HG03565 (cell line): Measurements from ENCODE around the gene HAGHL.
"Not testable (repeated sequence)": the region's sequence is repeated elsewhere in the genome, so short reads cannot be mapped to it uniquely, and the experiment has no call there.

Source experiments
- ATAC-seq: cut with Tn5 transposase; IDR thresholded peaks from one replicate; pipeline ENCODE4 v1.9.1; 2021; ENCODE audit warnings: mild to moderate bottlenecking, moderate library complexity; ENCODE audit not compliant: unreplicated experiment

HAGHL gene

DNA sequence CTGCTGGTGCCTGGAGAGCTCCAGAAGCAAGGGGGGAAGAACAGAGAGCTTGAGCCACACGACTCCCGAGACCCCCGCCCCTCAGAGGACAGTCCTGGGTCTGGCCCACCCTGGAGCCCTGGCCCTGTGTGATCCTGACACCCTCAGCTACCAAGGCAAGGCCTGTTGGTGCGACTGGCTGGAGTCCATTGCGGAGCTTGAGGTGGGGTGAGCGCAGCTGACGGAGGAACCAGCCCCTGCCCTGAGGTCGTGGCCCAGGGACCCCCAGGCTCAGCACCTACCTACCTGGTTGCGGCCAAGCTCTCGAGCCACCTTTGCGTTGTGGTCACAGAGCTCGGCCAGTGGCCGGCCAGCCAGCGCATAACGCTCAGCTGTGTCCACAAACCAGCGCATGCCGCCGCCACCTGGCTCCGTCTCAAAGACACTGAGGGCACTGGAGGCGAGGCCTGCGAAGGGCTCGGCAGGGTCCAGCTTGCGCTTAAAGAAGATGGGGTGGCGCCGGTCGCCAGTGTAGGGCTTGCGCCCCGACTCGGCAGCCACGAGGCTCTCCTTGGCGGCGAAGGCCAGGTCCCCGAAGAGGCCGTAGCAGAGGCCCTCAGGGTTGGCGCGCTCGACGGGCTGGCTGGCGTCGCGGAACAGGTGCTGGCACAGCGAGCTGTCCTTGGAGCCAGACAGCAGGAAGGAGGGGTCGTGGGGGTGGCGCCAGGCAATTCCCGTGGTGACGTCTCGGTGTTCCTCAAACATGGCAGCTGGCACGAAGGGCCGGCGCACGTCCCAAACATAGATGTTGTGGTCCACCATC lies 40.2 kb upstream of the HAGHL start:
- ATAC-seq = no peak

DNA sequence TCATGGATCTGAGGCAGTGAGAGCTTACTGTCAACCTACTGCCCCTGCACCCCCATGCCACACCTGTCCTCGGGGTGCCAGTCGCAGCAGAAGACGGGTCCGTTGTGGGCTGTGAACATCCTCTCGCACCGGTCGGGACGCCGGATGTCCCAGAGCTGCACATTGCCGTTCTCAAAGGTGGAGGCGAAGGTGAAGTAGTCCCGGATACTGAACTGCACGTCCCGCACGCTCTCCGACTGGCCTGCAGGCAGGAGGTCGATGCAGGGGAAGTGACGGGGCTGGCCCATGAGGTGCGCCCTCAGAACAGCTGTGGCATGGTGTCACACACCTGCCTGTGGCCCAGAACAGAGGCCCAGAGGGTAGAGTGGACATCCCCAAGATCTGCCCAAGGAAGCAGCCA lies 39.4 kb upstream of the HAGHL start:
- no peak for ATAC-seq

DNA sequence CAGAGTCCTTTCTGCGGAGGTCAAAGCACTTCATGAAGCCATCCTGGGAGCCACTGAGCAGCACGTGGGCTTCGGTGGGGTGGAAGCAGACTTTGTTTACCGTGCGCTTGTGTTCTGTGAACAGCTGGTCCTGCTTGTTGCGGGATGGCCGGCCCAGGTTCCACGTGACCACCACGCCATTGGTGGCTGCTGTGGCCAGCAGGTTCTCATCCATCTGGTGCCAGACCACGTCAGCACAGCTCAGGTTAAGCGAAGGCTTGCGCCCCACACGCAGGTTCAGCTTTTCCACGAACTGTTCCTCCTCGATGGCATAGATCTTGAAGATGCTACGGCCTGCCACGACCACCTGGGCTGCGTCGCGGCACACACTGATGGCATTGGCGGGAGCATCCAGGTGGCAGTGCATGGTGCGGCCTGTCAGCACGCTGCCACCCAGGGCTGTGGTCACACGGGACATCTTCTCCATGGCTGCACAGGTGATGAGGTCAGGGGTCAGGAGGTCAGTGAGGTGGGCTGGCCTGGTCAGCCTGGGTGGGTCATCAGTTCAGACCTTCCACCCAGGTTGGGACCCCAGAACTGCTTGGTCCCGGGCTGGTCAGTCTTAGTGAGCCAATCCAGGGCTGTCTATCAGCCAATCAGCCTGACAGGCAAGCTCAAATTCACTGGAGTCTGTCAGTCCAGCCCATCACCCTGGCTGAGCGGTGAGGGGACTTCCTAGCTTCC lies 37.6 kb upstream of the HAGHL start:
- no peak for ATAC-seq

DNA sequence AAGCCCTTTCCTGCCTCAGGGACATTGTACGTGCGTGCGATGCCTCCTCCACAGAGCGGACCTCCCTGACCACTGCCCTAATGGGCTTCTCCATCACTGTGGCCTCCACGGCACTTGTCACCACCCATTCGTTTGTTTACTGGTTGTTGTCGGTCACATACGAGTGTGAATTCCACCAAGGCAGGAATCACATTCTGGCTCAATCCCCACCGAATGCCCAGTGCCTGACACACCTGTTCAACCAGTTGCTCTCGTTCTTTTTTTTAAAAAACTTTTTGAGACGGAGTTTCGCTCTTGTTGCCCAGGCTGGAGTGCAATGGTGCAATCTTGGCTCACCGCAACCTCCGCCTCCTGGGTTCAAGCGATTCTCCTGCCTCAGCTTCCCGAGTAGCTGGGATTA lies 35.7 kb upstream of the HAGHL start:
- ATAC-seq = not testable (repeated sequence)

DNA sequence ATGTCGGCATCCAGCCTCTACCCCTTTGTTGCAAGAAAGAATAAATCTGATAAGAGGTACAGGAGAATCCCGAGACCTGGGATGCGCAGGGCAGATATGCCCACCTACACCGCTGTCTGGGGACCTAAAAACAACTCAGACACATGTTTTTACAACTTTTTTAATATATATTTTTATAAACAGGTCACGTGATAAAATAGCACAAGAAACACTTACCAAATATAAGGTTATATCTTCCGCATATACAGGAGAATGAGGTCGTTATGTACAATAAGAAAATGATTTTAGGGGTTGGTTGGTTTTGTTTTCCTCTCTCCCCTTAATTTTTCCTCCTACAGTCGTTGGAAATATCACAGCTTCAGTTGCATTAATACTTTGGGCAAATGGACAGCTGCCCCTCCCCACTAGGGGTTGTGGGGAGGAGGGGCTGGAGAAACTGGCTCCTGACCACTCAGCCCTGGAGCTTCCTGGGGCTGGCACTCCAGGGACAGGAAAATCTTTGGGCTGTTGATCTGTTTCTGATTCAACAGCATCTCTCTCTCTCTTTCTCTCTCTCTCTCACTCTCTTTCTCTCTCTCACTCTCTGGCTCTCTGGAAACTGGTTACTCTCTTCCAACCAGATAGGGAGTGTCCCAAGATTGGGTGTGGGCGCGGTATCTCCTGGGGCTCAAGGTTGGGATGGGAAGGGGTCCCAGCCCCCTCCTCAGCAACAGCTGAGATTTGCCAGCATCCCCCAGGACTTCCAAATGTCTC lies 34.4 kb upstream of the HAGHL start:
- no peak for ATAC-seq

DNA sequence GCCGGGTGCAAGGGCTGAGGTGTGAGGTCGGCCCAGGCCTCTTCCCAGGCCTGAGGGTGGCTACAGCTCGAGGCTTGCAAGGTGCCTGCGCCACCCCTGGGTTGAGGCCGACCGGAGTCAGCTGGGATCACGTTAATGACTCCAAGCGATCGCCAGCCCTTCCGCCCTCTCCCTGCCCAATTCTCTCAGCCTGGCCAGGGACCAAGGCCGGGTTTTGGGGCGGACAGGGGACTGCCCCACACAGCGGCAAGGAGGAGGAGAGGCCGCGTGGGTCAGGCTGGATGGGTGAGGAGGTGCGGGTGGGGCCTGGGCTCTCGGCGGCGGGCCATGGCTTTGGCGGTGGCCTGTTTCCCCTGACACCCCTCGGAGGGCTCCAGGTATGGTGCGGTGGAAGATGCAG lies 33.5 kb upstream of the HAGHL start:
- ATAC-seq = no peak

GRCh38 chr16:693766-694165 lies 33.1 kb upstream of the HAGHL start:
- ATAC-seq = no peak

DNA sequence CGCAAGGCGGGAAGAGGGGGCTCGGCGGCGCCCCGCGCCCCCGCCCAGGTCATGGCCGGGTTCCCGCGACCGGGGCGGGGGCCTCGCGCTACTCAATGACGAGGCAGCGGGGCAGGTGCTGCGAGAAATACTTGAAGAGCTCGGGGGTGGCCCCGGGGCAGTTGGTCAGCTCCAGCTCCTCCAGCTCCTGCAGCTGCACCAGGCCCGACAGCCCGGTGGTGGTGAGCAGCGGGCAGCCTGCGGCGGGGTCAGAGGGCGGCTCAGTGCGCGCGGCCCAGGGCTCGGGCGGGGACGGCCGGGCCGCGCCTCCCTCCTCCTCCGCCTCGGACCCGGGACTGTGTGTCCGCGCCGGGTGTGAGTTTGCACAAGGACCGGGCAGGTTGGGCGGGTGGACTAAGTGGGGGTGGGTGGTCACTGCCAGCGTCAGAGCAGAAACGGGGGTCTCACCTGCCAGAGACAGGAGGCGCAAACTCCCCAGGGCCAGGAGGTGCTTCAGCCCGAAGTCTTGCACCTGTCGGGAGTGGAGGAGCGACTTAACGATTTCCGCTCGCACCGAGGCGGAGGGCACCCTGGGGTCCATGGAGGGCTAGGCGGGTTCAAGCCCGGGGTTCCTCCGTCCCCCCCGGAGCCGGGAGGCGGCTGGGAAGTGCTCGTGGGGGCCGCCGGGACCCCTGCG lies 32.6 kb upstream of the HAGHL start:
- no peak for ATAC-seq

DNA sequence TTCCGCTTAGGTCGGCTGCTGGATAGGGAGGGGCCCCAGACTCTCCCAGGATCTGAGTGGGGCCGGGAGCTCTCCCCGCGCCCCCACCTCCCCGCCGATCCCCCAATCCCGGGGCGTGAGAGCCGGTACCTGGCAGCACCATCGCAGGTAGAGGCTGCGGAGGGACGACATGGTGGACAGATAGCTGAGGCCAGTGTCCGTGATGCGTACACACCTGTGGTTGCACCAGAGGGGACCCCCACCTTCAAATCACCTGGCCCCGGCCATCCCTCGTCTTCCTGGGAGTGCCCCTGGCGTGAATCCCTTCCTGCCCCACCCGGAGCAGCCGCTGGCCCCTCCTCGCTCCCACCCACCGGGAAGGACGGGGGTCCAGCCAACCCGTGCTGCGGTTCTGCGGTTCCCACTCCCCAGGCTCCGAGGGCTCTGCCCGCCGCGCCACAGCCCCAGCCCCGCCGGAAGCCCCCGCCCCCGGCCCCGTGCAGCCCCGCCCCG lies 32.0 kb upstream of the HAGHL start:
- ATAC-seq = no peak

GRCh38 chr16:695355-696089 lies 31.4 kb upstream of the HAGHL start:
- ATAC-seq = no peak

GRCh38 chr16:698911-699671 lies 27.8 kb upstream of the HAGHL start:
- no peak for ATAC-seq

DNA sequence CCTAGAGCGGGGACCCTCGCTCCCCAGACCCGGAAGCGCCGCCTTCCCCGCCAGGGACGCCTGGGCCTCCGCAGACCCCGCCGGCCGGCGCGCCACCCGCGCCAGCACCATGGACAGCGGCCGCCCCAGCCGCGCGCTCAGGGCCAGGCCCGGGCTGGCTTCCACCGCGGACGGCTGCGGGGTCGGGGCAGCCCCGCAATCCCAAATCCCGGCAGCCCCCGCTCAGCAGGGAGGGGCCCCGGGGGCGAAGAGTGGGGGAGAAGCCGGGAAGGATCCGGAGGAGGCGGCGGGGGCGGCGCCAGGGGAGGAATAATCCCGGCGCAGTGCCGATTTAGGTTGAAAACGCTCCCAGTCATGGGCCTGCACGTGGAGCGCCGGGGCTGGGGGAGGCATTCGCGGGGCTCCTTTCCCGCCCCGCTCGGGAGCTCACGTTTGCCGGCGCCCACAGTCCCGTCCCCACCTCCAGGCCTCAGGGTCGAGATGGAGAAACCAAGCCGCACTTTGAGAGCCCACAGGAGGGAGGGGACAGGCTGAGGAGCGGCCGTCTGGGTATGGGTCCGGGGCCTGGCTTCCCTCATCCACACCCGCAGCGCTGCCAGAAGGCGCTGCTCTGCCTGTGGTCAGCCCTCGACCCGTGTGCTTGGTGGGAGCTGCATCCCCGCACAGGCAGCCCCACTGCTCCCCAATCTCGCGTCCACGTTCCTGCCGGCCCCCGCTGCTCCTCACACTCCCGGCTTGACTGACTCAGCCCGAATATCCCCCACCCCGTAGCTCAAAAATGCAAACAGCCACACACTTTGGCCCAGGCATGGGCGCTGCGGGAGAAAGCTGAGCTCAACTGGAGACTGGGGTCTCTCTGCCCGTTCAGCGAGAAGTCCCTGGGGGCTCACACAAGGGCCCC lies 26.0 kb upstream of the HAGHL start:
- ATAC-seq = no peak

DNA sequence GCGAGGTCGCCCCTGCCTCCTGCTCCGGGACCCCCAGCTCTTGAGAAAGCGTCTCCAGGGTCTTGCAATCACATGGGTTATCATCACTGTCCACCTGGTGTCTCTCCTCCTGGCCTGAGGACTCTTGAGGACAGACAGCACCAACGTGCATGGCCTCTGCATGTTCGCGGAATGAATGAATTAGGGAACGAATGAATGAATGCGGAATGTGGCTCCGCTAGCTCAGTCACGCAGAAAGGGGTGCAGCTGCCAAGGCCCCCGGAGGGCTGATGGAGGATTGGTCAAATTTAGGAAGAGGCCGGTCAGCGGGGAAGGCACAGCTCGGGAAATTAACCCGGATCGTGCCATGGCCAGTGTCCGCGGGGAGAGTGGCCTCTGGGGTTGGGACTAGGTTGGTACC lies 24.6 kb upstream of the HAGHL start:
- ATAC-seq = no peak

DNA sequence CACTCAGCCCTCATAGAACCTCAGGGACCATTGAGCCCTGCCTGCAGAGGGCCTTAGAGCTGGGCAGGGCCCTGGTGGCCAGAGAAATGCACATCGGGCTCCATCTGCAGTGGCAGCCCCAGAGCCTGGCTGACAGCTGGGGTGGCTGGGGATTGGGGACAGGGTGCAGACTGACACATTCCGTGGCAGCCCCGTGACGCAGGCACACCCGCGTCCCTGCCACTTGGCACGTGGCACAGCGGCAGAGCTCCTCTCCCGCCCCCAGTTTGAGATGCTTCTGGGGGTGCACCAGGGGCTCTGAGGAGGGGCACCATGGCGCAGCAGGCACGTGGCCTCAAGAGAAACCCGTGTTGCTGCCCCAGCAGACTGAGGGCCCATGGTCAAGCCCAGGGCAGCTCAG lies 23.5 kb upstream of the HAGHL start:
- no peak for ATAC-seq

DNA sequence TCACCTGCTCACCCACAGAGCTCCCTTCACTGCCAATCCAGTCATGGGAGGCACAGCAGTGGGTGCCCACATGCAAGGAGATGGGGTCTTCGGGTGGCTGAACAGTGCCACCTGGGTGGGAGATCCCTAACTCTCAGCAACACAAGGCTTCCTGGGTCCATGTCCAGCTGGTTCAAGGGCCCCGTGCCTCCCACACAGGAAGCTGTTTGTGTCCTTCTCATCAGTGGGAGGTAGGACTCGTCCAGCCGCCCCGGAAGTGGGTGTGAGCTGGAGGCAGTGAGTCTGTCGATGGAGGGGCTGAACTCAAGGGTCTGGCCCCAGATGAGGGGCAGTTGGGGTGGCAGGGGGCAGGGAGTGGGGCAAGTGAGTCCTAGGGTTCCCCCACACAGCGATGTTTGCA lies 22.9 kb upstream of the HAGHL start:
- ATAC-seq = no peak

DNA sequence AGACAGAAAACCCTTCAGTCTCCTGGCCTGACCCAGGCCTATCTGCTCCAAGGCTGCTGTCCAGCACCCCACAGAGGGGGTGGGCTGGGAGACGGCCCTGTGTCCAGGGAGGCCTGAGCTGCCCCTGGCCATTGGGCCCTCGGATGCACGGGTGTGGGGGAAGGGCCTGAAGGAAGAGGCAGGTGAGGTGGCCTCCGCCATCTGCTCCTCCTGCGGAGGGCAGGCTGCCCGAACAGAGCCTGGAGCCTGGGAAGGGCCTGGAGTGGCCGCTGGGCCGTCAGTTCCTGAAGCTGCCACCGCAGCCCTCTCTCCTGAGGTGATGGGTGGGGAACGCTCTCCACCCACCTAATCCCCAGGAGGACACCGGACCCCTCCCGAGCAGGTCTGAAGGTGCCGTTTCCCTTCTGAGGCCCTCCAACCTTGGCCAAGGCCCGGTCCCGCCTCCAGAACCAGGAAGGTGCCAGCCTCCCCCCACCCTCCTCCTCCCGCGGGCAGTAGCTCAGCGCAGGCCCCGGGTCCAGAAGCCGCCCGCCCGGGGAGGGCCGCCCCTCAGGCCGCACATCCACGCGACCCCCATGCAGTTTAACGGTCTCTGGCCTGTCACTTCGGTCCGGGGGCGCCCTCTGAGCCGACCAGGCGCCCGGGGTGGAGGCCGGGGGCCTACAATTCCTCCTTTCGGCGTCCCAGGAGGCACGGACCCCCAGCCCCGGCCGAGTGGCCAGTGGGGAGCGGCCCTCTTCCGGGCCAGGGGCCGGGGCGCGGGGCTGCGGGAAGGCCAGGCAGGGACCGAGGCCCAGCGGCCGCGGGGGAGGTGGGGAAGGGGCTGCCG lies 22.1 kb upstream of the HAGHL start:
- no peak for ATAC-seq

GRCh38 chr16:705431-706188 lies 21.3 kb upstream of the HAGHL start, which contains the start of gene FBXL16:
TSS of gene FBXL16 (minus strand) at chr16:705801. CDS start at chr16:697405, 8,396 bp downstream.
- no peak for ATAC-seq
